HL-60/S4 treated with retinoic acid at 250 ng/mL for 4 days and 3 days (cell line): ENCODE measurements around the gene TMEM88.
"Not testable (repeated sequence)": the region's sequence is repeated elsewhere in the genome, so short reads cannot be mapped to it uniquely, and the experiment has no call there.

ENCODE experiments used
- in situ Hi-C: fragments of 300-500 bp; cut with MboI; formaldehyde crosslinking; loops from 2 replicates; pipeline ENCODE4 v1.7.0; 2022; ENCODE audit warnings: low sequenced_read_pairs

The TMEM88 gene, protein sequence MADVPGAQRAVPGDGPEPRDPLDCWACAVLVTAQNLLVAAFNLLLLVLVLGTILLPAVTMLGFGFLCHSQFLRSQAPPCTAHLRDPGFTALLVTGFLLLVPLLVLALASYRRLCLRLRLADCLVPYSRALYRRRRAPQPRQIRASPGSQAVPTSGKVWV

DNA sequence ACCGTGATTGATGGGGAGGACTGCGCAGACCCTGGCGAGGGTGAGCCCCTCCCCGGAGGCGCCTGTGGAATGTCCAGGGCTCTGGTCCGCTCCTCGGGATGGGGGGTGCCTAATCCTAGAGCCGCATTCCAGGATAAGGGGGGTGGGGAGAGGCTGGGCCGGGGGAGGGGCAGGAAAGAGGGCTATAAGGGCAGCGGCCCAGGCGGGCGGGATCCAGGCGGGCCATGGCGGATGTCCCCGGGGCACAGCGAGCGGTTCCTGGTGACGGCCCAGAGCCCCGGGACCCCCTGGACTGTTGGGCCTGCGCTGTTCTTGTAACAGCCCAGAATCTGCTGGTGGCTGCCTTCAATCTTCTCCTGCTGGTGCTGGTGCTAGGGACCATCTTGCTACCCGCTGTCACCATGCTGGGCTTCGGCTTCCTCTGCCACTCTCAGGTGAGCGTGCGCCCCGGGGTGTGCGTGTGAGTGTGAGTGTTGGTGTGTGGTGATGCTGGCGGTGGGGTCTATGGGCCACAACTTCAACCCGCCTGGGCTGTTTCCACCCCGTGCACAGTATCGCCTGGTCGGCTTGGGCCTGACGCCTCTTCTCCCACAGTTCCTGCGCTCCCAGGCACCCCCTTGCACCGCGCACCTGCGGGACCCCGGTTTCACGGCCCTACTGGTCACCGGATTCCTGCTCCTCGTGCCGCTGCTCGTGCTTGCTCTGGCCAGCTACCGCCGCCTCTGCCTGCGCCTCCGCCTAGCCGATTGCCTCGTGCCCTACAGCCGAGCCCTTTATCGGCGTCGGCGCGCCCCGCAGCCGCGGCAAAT, at the start of gene TMEM88:
TMEM88 (plus strand) TSS at position 216 of the 809 bp plus-strand sequence; CDS start at position 225, 9 bp downstream.
- in situ Hi-C loops, result no loop called here

DNA sequence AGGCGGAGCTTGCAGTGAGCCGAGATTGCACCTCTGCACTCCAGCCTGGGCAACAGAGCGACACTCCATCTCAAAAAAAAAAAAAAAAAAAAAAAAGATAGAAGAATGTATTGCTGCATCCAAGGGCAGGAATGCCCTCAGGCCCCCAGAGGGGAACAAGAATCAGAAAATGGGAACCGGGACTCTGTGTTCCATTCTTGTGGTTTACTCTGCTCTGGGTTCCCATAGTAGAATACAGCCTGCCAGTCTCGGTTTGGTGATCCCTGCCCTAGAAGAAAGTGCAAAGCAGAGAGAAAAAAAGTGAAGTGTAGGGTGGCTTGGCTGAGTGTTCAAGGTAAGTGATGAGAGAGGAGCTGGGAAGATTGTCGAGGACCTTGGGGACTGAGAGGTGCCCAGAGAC, 48.3 kb upstream of the TMEM88 start:
- in situ Hi-C loops, result no loop called here

DNA sequence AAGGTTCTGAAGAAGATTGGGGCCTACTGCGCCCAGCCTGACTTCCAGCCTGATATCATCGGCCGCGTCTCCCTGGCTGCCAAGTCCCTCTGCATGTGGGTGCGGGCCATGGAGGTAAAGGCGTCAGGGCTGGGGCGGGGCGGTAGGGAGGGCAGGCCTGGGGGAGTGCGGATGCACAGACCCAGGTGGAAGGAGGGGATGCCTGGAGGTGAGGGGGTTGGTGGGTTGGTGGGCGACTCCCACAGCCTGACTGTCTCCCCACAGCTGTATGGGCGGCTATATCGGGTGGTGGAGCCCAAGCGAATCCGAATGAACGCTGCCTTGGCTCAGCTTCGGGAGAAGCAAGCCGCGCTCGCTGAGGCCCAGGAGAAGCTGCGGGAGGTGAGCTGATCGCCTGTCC, 47.7 kb upstream of the TMEM88 start:
- in situ Hi-C loops, result no loop called here

DNA sequence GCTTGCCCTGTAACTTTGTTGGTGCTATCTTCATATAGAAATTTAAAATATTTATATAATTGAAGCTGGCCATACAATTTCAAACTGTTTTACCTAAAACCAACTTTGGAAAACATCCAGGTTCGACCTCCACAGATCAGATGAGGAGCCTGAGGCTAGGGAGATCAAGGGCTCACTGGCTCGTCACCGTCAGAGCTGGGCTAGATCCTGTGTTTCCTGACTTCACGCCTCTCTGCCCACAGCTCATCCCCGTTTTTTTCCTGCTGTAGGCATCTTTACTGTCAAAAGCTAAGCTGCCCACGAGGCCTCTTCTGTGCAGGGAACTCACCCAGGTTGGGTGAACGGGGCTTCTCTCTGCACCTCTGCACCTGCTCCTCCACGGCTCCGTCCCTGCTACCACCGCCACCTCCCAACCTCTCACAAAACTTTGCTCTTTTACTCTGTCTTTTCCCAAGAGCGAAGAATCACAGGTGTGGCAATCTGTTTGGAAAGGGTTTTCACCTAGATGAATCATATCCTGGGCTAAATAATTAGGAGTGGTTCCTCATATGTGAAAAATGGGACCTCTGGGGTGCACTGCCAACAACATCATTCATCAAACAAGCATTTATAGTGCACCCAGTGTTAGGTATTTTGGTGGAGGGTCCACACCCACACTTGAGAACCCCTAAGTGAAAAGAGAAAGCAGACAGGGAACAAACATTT, 45.6 kb upstream of the TMEM88 start:
- in situ Hi-C loops, result no loop called here

DNA sequence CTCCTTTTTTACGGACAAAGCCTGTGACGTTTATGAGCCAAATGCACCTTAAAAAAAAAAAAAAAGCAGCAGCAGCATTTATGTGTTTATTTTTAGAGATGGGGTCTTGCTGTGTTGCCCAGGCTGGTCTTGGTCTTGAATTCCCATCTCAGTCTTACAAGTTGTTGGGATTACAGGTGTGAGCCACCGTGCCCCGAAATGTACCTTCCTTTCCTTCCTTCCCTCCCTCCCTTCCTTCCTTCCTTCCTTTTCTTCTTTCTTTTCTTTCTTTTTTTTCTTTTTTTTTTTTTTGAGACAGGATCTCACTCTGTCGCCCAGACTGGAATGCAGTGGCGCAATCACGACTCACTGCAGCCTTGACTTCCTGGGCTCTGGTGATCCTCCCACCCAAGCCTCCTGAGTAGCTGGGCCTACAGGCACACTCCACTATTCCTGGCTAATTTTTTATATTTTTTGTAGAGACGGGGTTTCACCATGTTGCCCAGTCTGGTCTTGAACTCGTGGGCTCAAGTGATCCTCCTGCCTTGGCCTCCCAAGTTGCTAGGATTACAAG, 45.0 kb upstream of the TMEM88 start:
- in situ Hi-C loops, result not testable (repeated sequence)

DNA sequence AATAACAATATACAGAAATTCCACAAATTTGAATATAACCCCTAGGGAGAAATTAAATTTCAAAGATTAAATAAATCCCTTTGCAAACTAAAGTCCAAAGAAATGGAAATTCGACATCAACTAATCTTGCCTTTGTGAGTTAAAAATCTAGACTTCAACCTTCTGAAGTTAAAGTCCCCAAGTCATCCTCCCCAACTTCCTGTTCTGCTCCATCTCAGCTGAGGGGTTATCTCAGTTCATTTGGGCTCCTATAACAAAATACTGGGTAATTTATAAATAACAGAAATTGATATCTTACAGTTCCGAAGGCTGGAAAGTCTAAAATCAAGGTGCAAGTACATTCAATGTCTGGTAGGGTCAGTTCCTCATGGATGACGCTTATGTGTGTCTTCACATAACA, 43.6 kb upstream of the TMEM88 start:
- in situ Hi-C loops, result no loop called here

DNA sequence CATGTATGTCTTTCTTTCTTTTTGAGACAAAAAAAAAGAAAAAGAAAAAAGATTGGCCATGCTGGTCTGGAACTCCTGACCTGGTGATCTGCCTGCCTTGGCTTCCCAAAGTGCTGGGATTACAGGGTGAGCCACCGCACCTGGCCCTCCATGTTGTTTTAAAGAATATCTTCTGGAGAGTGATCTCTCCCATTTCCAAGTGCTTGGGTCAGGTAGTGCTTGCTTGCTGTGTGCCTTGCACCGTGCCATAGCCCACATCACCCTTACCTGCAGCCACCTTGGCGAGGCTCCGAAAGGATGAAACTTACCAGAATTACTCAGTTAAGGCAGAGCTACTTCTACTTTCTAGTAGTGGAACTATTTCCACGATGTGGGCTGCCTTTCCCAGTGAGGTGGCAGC, 39.9 kb upstream of the TMEM88 start:
- in situ Hi-C loops, result no loop called here

DNA sequence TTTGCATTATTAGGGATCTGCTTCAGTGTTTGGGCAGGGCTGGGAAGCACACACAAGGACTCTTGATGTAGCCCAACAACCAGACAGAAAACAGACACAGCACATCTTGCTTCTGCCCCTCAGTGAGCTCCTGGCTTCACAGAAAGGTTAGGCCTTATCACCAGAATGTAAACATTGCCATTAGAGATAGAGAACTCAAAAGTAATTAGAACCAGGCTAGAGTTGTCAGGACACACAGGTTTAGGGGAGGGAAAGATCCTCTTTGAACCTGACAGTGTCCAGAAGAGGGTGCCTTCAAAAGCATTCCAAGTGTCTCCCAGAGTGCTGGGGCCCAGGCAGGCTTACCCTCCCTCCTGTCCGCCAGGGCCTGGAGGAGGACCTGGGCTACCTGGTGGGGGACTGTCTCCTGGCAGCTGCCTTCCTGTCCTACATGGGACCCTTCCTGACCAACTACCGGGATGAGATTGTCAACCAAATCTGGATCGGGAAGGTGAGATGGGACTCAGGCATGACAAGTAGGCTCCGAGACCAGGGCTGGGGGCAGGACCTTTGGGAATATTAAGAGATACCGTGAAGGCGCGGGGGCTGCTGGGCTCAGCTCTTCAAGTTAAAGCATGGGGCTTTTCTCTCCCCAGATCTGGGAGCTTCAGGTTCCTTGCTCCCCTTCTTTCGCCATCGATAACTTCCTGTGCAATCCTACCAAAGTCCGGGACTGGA, 37.8 kb upstream of the TMEM88 start:
- in situ Hi-C loops, result no loop called here

DNA sequence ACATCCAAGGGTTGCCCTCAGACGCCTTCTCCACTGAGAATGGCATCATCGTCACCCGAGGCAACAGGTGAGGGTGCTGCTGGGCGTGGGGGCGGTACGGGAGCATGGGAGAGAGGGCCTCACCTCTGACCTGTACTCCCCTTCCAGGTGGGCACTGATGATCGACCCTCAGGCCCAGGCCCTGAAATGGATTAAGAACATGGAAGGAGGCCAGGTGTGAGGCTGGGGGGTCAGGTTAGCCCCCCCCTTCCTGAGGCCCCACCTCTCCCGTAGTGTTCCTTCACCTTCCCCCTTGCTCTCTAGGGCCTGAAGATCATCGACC, 37.3 kb upstream of the TMEM88 start:
- in situ Hi-C loops, result no loop called here

DNA sequence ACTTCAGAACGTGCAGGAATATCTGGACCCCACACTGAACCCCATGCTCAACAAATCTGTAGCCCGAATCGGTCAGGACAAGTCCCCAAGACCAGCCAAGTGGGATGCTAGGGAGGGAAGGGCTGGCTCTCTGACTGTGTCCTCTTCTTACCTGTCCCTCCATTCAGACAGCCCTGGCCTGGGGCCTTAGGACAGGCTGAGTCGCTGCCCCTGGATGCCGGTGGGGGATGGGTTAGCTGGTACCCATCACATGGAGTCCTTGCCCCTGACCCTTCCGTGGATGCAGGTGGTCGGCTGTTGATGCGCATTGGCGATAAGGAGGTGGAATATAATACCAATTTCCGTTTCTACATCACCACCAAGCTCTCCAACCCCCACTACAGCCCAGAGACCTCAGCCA, 36.8 kb upstream of the TMEM88 start:
- in situ Hi-C loops, result no loop called here

DNA sequence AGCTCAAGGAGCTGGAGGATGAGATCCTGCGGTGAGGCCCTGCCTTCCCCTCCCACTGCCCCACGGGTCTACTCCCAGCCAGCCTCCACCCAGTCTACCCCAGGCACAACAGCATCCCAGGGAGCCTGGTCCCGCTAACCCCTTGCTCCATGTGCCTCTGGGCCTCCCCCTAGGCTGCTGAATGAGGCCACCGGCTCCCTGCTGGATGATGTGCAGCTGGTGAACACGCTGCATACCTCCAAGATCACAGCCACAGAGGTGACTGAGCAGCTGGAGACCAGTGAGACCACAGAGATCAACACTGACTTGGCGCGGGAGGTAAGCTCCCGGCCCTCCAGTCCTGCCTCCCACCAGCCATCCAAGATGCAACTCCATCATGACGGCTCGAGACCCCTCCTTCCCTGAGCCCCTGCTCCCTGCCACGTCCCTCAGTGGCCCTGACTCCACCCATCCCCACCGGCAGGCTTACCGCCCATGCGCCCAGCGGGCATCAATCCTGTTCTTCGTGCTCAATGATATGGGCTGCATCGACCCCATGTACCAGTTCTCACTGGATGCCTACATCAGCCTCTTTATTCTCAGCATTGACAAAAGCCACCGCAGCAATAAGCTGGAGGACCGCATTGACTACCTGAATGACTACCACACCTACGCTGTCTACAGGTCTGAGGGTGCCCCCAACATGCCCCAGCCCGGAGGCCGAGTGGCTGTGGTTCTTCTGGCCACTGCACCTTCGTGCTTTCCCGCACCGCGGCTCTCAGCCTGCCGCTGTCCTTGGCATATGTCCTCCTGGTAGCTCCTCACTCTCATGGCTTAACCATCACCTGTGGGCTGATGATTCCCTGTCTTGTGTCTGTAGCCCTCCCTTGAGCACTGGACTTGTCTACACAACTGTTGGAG, 35.9 kb upstream of the TMEM88 start:
- in situ Hi-C loops, result no loop called here

DNA sequence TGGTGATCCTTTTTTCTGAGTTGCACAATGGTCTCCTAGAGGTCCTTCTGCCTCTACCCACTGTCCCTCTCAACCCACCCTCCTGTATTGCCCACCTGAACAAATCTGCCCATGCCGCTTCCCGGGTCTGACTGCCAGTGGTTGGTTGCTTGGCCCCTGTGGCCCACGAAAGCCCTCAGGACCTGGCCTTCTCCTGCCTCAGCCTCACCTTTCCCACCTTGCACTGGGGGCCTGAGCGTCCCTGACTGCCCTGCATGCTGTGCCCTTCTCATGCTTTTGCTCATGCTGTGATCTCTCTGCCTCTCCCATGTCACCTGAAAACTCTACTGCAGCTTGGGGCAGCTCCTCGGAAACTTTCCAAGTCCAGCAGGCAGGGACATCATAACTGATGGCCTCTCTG, 34.6 kb upstream of the TMEM88 start:
- in situ Hi-C loops, result no loop called here

DNA sequence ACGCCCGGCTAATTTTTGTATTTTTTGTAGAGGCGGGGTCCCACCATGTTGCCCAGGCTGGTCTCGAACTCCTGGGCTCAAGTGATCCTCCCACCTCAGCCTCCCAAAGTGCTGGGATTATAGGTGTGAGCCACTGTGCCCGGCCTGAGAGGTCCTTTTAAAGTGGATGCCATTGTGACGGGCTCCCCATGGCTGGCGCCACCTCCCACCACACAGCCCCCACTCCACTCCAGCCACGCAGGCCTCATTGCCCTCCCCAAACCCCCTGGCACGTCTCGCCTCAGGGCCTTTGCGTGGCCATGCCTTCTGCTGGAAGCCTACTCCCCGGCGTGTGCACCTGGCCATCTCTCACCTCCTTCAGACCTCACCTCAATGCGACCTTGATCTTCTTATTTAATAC, 32.7 kb upstream of the TMEM88 start:
- in situ Hi-C loops, result no loop called here

DNA sequence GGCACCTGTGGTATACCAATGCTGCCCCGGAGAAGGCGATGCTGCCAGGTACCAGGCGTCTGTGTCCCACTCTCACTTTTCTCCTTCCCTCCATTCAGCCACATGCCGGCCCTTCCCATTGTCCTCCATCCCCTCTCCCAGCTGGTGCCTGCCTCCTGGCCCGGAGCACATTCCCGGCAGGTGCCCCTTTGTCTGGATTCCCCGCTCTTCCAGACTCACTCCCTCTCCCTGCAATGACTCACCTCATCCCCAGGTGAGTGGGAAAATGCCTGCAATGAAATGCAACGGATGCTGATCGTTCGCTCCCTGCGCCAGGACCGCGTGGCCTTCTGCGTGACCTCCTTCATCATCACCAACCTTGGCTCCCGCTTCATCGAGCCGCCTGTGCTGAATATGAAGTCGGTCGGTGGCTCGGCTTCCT, 31.3 kb upstream of the TMEM88 start:
- in situ Hi-C loops, result no loop called here

DNA sequence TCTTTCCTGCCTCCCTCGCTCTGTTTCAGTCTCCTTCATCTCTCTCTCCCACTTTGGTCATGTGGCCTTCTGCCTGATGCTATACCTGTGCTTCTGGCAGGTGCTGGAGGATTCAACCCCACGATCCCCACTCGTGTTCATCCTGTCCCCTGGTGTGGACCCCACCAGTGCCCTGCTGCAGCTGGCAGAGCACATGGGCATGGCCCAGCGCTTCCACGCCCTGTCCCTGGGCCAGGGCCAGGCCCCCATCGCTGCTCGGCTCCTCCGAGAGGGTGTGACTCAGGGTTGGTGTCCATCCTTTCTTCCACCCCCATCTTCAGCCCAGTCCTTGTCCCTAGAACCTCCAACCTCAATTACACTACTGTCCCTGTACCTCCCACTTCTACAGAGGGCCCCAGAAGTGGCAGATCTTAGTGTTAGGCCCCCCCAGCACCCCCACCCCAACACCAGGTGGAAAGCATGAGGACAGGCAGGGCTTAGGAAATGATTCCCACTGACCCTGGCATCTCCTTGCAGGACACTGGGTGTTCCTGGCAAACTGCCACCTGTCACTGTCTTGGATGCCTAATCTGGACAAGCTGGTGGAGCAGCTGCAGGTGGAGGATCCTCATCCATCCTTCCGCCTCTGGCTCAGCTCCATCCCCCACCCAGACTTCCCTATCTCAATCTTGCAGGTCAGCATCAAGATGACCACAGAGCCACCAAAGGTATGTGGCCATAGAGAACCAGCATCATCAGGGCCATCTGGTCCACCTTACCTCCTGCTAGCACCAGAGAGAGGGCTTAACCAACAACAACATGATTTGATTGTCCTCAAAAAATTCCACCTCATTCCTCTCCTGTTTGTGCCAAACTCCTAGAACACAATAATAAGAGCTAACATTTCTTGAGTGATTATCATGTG, 30.6 kb upstream of the TMEM88 start:
- in situ Hi-C loops, result no loop called here

DNA sequence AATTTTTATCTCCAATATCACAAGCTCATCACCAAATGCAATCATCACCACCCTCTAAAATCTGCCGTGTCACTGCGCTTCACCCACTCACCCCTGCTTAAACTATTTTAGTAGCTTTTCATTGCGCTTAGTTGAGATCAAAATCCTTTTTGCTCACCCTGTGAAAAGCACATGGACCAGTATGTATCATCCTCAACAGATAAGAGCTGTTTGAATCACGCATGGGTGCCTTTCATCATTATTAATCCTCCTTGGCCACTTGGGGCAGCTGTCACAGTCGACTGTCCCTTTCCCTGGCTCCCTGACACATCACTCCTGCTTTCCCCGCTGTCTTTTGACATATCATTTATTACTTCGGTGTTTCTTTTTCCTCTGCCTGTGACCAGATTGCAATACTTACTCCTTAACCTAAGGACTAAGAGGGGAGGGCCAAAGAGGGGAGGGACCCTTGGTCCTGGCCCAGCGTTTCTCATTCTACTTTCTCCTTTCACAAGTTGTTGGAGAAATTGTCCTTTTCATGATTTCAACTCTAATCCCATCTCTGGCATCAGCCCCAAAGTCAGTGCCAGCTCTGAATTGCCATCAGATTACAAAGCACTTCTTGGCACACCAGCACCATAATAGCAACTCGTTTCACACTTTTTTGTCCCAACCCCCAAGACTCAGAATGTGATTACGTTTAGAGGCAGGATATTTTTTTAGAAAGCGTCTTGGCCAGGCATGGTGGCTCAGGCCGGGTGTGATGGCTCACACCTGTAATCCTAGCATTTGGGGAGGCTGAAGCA, 29.5 kb upstream of the TMEM88 start:
- in situ Hi-C loops, result no loop called here

DNA sequence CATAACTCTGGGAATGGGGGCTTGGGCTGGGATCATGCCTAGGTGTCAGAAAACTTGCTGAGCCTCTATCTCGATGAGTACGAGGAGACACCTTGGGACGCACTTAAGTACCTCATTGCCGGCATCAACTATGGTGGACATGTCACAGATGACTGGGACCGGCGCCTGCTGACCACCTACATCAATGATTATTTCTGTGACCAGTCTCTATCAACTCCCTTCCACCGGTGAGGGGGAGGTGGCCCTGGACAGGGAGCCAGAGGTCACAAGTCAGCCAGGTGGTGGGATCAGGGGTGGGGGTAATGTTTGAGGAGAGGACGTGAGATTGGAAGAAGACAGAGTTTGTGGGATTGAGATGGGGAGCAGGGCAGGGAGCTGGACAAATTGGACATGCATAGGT, 24.2 kb upstream of the TMEM88 start:
- in situ Hi-C loops, result no loop called here

DNA sequence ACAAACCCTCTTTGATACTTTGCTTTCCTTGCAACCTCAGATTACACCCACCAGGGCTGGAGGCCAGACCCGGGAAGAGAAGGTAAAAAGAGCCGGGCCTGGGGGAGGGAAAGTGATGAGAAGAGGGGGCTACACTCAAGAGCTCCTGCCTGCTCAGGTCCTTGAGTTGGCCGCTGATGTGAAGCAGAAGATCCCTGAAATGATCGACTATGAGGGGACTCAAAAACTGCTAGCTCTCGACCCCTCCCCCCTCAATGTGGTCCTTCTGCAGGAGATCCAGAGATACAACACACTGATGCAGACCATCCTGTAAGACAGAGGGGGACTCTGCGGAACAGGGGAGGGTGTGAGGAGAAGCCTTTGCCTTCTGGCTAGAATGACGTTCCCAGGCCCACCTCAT, 23.6 kb upstream of the TMEM88 start:
- in situ Hi-C loops, result no loop called here

DNA sequence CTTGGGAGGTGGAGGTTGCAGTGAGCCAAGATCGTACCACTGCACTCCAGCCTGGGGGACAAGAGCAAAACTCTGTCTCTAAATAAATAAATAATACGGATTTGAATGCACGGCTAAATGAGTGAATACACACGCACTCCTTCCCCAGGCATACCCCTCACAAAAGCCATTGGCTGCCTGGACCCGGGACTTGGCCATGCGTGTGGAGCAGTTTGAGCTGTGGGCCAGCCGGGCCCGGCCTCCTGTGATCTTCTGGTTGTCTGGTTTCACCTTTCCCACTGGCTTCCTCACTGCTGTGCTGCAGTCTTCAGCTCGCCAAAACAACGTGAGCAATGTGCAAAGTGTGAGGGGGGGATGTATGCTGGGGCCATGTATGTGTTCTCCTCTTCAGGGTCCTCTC, 22.4 kb upstream of the TMEM88 start:
- in situ Hi-C loops, result no loop called here
